Epithelial cell of esophagus (primary cell): Measurements from ENCODE around the gene UBE3D.
"Not testable (repeated sequence)": the region's sequence is repeated elsewhere in the genome, so short reads cannot be mapped to it uniquely, and the experiment has no call there.

Experiments
- DNase-seq: peaks from one replicate; pipeline ENCODE4 v3.0.0; 2010; ENCODE audit warnings: low read depth
- H3K4me3 ChIP-seq: 2 replicates; pipeline ENCODE4 v1.5.1; 2011; ENCODE audit warnings: mild to moderate bottlenecking, low read length, control low read depth
- TF ChIP-seq, protein P1 (sequence below): IDR thresholded peaks from 2 replicates; pipeline ENCODE4 v1.5.1; 2011; ENCODE audit warnings: low read depth, mild to moderate bottlenecking, low read length, control low read depth, inconsistent platforms; ENCODE audit not compliant: insufficient read depth; ENCODE audit errors: missing control alignments

UBE3D gene

GRCh38 chr6:82869493-82869892 lies 196.1 kb downstream of the UBE3D start:
- DNase-seq, result no peak
- no peak overlapping the region for H3K4me3 ChIP-seq
- TF ChIP-seq, protein P1, sequence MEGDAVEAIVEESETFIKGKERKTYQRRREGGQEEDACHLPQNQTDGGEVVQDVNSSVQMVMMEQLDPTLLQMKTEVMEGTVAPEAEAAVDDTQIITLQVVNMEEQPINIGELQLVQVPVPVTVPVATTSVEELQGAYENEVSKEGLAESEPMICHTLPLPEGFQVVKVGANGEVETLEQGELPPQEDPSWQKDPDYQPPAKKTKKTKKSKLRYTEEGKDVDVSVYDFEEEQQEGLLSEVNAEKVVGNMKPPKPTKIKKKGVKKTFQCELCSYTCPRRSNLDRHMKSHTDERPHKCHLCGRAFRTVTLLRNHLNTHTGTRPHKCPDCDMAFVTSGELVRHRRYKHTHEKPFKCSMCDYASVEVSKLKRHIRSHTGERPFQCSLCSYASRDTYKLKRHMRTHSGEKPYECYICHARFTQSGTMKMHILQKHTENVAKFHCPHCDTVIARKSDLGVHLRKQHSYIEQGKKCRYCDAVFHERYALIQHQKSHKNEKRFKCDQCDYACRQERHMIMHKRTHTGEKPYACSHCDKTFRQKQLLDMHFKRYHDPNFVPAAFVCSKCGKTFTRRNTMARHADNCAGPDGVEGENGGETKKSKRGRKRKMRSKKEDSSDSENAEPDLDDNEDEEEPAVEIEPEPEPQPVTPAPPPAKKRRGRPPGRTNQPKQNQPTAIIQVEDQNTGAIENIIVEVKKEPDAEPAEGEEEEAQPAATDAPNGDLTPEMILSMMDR, result no peak

- H3K4me3 ChIP-seq, result no peak overlapping the region
- DNase-seq, result no peak
Measured at GRCh38 chr6:82867946-82868345, 197.7 kb downstream of the UBE3D start.

GRCh38 chr6:82866446-82866845 lies 199.2 kb downstream of the UBE3D start:
- TF ChIP-seq, protein P1, result no peak
- DNase-seq, result no peak
- H3K4me3 ChIP-seq, result no peak overlapping the region

More at GRCh38 chr6:82867946-82868345, 197.7 kb downstream of the UBE3D start:
- TF ChIP-seq, protein P1, result no peak

GRCh38 chr6:82865461-82865860 lies 200.2 kb downstream of the UBE3D start:
- H3K4me3 ChIP-seq, result no peak overlapping the region
- no peak for DNase-seq
- TF ChIP-seq, protein P1, result no peak

- H3K4me3 ChIP-seq, result no peak overlapping the region
- TF ChIP-seq, protein P1, result no peak
- no peak for DNase-seq
Measured at GRCh38 chr6:82863781-82864180, 201.9 kb downstream of the UBE3D start.

- TF ChIP-seq, protein P1, result no peak
- no peak overlapping the region for H3K4me3 ChIP-seq
- no peak for DNase-seq
Measured at GRCh38 chr6:82862543-82862942, 203.1 kb downstream of the UBE3D start.

DNA sequence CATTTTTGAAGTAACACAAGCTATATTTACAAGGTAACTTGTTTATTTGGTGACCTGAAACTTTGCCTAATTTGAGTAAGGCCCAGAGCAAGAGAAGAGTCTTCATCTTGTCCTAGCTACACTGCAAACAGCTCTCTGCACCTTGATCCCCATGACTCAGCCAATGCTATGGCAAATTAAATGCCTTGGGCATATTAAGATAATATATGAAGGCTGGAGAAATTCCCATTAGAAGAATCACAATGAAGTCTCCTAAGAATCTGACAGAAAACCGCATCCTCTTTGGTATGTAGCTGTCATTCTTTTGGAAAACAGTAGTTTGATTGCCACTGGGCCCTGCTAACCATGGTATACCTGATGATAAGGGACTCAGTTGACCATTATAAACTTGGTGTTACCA lies 204.5 kb downstream of the UBE3D start:
- peak; percentile 55 for DNase-seq
- TF ChIP-seq, protein P1, result no peak
- H3K4me3 ChIP-seq, result no peak overlapping the region

DNA sequence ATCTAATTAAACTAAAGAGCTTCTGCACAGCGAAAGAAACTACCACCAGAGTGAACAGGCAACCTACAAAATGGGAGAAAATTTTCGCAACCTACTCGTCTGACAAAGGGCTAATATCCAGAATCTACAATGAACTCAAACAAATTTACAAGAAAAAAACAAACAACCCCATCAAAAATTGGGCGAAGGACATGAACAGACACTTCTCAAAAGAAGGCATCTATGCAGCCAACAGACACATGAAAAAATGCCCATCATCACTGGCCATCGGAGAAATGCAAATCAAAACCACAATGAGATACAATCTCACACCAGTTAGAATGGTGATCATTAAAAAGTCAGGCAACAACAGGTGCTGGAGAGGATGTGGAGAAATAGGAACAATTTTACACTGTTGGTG lies 209.6 kb downstream of the UBE3D start:
- not testable (repeated sequence) for DNase-seq, H3K4me3 ChIP-seq

GRCh38 chr6:82852904-82853303 lies 212.7 kb downstream of the UBE3D start:
- H3K4me3 ChIP-seq, DNase-seq: not testable (repeated sequence)
